Retina (tissue), 1 donor: ENCODE measurements around the gene SF3B3.
"Not testable (repeated sequence)": the region's sequence is repeated elsewhere in the genome, so short reads cannot be mapped to it uniquely, and the experiment has no call there.

Experiments used
- DNase-seq: peaks from one replicate; pipeline ENCODE4 v3.0.0-alpha.2; 2016

The SF3B3 gene

DNA sequence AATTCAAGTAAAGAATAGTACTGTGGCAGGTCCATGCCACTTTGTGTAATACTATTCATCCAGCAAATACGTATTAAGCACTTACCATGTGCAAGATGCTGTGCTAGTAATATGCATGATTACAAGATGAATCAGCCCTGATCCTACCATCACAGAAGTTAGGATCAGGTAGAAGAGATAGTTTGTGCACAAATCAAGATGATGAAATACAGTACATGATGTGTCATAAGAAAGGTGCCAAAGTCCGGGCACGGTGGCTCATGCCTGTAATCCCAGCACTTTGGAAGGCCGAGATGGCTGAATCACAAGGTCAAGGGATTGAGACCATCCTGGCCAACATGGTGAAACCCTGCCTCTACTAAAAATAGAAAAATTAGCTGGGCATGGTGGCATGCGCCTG is 11.2 kb upstream of the SF3B3 start:
- DNase-seq, result no peak

DNA sequence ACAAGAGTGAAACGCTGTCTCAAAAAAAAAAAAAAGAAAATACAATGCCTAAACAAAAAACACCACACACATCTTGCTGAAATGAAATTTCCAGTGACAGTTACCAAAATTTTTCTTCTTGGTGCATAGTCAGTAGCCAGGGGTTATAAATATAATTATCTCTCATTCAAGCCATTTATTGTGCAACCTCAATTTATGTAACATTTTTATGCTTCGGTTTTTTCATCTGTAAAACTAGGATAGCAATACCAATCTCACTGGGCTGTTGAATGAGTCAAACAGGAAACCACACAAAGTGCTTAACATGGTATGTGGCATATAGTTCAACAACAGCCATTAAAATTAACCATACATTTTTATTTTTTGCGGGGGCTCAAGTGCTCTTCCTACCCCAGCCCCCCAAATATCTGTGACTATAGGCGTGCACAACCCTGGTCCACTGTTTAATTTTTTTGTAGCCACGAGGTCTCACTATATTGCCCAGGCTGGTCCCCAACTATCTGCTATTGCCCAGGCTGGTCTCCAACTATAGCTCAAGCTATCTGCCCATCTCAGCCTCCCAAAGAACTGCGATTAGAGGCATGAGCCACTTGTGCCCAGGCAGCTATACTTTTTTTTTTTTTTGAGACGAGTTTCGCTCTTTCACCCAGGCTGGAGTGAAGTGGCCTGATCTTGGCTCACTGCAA is 2.9 kb upstream of the SF3B3 start:
- no peak for DNase-seq

DNA sequence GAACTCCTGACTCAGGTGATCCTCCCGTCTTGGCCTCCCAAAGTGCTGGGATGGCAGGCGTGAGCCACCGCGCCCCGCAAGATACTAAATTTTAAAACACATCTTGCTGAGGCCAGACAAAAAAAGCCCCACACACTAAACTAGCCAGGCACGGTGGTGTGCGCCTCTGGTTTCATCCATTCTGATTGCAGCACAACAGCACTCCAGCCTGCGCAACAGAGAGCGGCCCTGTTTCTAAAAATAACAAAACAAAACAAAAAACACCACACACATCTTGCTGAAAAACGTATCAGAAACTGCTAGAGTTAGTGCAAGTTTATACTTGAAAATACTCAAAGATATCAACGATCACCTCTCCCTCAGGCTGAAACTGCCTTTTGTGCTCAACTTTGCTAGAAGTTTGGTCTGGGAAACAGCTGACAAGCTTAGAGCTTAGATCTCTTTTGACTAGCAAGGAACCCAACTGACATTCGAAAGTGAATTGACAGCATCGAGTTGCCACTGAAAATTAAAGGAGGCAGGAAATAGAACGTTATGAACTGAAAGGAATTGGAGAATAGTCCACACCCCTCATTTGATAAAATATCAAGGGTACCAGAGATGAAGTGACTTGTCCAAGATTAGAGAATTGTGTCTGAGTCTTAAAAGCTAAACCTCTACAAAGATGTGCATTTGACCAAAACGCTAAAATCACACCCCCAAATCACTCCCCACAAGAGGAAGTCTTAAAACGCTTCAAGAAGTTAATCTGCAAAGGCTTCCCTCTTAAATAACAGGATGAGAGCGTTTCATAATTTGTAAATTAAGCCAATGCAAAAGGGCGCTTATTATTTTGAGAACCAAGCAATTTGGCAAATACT is 1.2 kb upstream of the SF3B3 start:
- DNase-seq, result no peak

DNA sequence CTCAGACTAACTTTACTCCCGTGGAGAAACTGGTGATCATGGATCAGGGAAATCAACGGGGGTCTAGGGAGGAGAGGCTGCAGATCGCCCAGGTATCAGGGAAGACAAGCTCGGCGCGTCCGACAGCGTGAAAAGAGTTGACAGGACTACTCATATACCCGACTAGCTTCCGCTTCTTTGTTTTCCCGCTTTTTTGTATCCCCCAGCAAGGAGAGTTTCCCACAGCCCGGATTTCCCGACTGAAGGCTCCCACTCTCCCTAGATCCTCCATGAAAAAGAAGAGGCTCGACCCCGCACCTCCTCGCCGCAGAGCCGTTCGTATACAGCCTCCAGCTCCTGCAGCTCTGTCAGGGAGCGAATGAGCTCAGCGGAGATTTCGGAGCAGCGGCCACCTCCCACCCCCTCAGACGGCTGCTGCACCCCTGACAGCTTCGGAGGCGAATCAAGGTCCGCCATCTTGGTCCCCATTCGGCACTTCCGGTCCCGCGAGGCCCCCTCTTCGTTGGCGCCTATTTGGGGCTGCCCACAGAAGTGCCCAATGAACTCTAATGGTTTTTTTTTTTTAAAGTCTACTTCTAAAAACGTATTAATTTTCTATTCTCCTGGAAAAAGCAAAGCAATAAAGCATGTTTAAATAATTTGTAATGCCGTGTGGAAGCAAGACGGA is 407 bp upstream of the SF3B3 start, which contains the start of gene COG4:
Gene COG4, minus strand, starts transcription at position 479 of the 667 bp plus-strand sequence. Its CDS starts 11 bp downstream, at position 468.
- DNase-seq, result peak; percentile 98

DNA sequence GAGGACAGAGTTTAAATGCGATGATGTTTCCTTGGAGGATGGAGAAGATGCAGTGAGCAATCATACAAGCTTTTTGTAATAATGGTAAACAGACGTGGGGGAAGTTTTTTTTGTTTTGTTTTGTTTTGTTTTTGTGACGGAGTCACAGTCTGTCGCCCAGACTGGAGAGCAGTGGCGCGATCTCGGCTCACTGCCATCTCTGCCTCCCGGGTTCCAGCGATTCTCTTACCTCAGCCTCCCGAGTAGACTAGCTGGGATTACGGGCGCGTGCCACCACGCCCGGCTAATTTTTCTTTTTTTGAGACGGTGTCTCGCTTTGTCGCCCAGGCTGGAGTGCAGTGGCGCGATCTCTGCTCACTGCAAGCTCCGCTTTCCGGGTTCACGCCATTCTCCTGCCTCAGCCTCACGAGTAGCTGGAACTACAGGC is 796 bp downstream of the SF3B3 start:
- not testable (repeated sequence) for DNase-seq

DNA sequence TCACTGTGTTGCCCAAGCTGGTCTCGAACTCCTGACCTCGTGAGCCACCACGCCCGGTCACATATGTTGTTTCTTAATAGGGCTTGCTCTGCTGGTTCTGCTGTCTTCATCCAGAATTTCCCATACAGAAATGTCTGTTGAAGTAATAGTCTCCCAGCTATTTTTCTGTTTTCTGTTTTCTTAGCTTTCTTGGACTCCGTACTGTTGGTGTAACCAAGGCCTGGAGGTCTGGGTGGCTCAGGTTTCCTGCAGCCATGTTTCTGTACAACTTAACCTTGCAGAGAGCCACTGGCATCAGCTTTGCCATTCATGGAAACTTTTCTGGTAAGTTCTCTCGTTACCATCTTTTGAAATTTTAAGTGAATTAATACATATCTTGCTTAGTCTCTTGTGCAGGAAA is 2.8 kb downstream of the SF3B3 start:
- no peak for DNase-seq

DNA sequence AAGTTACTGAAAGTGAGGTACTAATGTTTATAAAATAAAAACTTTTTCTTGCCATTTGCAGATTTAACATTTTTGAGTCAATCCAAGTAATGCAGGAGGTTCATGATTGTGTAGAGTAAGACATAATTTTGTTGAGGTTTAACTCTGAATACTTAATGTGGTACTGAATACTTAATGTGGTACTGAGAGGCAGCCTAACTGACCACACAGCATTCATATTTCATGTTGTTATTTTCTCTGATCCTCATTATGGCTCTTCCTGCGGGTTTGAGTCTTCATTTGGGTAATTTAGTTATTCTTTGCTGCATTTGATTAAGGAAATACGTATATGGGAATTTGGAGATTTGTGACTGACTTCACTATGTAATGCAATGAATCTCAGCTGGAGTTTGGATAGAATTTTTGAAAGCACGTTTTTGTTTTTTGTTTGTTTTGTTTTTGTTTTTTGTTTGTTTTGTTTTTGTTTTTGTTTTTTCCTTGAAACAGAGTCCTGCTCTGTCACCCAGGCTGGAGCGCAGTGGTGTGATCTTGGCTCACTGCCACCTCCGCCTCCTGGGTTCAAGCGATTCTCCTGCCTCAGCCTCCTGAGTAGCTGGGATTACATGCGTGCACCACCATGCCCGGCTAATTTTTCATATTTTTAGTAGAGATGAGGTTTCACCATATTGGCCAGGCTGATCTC is 3.8 kb downstream of the SF3B3 start:
- no peak for DNase-seq

DNA sequence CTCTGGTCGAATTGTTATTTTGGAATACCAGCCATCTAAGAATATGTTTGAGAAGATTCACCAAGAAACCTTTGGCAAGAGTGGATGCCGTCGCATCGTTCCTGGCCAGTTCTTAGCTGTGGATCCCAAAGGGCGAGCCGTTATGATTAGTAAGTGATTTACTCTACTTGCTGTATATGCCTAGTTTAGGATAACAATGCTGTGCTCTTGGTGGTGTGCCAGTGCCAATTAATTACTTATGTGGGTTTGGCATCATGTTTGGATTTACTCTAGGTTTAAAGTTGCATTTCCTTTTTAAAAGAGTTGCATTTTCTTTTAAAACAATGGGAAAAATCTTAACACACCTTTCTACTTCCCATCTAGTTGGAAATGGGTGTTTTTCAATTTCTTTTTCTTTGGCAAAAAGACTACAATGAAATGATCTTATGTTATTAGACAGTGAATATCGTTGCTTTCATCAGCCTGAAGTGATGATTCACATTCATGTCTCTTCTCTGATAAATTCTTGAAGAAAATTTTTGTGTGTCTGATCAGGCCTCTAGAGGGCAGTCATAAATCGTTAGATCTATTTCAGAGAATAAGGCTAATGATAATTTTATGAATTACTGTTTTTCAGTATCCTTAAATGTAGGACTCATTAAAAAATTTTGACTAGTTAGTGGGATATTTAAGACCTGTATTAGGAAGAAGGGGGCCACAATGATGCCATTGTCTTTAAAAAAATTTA is 5.6 kb downstream of the SF3B3 start:
- DNase-seq, result no peak

DNA sequence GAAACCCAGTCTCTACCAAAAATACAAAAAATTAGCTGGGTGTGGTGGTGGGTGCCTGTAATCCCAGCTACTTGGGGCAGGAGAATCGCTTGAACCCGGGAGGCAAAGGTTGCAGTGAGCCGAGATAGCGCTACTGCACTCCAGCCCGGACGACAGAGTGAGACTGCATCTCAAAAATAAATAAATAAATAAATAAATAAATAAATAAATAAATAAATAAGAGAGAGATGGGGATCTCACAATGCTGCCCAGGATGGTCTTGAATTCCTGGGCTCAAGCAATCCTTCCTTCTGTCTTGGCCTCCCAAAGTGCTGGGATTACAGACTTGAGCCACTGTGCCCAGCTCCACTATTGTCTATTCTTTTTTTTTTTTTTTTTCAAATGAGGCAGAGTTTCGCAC is 6.3 kb downstream of the SF3B3 start:
- not testable (repeated sequence) for DNase-seq

DNA sequence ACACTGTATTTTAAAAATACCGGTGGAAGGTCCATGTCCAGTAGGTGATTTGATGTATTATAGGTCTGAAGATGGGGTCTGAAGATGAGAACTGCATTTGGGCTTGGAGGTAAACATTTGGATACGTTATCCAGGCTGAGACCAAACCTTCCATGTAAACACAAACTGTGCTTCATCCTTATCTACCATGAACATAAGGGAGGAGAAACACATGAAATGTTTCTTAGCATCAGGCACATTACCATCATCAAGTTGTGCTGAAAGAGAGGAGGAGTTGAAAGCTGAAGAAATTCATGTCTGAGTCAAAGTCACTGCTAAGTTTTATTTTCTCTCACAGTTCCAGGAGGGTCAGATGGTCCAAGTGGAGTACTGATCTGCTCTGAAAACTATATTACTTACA is 11.4 kb downstream of the SF3B3 start:
- no peak for DNase-seq

DNA sequence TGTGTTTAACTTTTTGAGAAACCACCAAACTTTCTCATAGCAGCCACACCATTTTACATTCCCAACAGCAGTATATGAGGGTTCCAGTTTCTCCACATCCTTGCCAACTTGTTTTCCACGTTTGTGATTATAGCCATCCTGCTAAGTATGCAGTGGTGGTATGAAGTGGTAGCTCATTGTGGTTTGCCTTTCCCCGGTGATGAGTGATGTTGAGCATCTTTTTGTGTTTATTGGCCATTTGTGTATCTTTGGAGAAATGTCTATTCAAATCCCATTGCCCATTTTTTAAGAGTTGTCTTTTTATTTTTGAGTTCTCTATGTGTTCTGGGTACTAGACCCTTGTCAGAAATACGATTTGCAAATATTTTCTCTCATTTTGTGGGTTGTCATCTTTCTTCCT is 17.4 kb downstream of the SF3B3 start:
- DNase-seq, result no peak

DNA sequence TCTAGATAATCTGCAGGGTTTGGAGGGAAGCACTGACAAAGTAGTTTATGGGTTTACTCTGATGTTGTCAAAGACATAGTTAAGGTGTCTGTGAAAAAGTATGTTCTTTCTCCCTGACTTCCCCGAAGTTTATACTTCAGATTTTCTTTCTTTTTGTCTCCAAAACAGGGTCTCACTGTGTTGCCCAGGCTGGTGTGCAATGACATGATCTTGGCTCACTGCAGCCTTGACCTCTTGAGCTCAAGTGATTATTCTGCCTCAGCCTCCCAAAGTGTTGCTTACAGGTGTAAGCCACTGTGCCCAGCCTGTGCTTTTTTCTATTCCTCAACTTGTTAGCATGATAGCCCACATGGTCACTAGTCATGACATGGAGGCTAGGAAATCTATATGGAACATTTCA is 20.9 kb downstream of the SF3B3 start:
- no peak for DNase-seq

DNA sequence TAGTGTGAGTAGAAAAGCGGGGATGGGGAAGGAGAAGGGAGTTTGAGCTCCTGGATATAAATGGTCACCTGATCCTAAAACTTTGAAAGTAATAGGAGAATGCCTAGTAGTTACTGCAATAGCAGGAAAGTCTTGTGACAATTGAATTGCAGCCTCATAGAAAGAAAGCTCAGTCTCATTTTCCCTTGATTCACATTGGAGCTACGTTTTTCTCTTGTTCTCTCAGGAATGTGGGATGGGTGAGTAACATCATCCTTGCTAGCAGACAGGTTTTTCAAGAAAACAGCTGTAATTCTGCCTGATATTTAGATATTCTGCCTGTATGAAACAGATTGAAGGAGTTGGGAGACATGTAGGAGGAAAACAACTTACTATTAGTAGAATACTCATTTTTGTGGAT is 25.3 kb downstream of the SF3B3 start:
- DNase-seq, result no peak

DNA sequence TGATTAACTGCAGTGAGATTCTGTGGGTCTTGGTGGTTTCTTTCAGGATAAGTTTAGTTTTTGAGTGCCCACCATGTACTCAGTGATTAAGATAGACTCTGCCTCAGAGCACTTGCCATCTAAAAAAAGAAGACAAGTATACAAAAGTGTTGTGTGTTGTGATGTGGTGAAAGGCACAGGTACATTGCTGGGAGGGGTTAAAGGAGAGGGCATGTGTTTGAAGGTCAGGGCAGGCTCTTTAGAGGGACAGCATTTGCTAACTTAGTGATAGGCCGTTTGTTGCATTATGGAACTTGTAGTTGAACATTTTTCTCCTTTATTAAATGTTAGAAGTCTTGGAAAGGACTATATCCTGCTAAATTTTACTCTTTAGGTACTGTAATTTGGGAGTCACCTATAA is 26.5 kb downstream of the SF3B3 start:
- DNase-seq, result no peak

DNA sequence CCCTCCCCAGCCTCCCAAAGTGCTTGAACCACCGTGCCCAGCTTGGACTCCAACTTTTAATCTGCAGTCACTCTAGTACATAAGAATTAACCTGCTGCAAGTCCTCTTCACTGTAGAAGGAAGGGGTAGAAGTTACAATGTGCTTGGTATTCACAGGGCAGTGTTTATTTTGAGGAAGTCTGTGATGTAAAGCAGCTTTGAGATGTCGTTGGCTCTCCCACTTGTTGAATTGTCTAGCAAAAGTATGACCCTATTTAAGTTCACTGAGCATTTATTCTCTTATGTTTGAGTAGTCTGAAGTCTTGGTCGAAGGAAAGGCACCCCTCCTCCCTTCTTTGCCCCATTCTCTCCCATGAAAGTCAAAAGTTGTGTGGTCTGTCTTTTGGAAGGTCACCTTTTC is 28.2 kb downstream of the SF3B3 start:
- no peak for DNase-seq

DNA sequence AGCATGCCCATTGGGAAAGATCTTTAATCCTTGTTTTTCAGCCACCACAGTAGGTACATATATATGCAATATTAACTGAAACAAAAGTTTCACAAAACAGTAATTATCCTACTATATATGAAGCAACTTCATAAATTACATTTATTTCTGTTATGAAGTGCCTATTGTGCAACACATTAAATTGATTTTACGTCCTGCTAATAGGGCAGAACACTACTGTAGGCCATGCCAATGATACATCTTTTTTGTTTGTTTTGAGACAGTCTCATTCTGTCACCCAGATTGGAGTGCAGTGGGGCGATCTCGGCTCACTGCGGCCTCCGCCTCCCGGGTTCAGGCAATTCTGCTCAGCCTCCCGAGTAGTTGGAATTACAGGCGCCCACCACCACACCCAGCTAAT is 29.1 kb downstream of the SF3B3 start:
- DNase-seq, result no peak

DNA sequence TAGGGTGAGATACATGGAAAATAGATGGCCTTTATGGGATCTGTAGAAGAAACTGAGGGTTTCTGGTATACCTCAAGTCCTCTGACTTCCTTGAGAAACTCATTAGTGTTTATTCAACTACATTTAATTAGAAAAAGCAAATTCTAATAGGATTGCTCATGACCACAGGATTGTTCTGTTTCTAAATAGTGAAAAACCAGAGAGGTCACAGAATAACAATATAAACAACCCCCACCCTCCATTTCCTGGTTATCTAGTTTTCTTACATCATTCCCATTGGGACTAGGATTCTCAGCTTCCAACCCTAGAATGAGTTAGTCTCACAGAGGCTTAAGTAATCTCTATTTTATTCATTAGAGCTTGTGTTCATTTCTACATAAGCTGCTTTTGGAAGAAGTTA is 30.0 kb downstream of the SF3B3 start:
- DNase-seq, result no peak

DNA sequence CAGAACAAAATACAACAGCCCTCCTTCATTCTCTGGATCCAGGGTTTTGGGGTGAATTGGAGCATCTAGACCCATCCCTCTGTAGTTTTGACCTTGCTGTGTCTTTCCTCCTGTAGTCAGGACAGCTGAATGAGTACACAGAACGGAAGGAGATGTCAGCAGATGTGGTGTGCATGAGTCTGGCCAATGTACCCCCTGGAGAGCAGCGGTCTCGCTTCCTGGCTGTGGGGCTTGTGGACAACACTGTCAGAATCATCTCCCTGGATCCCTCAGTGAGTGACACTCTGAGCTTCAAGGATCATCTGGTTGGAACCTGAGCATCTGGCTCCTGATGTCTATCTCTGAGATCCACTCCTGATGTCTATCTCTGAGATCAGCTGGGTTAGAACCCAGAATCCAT is 32.4 kb downstream of the SF3B3 start:
- DNase-seq, result no peak

DNA sequence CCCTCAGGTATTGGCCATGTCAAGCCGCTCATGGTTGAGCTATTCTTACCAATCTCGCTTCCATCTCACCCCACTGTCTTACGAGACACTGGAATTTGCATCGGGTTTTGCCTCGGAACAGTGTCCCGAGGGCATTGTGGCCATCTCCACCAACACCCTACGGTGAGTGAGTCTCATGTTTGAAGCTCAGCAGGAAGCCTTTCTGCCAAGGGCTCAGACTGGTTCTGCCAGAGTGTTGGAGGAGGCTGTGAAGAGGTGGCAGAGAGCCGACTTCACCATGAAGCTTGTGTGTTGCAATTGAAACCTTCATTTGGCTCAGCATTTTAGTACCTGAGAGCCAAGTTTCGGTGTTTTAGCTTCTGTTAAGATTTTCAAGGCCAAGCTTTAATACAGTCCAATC is 38.0 kb downstream of the SF3B3 start:
- no peak for DNase-seq

DNA sequence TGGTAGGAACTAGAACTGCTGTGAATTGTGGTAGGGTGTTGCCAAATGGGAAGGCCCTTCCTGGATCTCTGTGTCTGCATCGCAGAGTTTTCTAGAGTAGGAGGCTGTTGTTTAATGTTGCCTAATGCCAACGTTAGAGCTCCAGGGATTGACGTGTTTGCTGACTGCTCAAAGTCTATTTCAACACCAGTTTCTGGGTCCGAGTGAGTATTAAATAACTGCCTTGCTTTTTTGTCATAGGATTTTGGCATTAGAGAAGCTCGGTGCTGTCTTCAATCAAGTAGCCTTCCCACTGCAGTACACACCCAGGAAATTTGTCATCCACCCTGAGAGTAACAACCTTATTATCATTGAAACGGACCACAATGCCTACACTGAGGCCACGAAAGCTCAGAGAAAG is 40.0 kb downstream of the SF3B3 start:
- DNase-seq, result no peak

DNA sequence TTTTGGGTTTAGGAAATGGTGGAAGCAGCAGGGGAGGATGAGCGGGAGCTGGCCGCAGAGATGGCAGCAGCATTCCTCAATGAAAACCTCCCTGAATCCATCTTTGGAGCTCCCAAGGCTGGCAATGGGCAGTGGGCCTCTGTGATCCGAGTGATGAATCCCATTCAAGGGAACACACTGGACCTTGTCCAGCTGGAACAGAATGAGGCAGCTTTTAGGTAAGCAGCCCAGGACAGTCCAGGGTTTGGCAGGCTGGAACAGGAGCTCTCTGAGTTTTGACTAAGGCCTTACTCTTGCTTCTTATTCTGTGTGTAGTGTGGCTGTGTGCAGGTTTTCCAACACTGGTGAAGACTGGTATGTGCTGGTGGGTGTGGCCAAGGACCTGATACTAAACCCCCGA is 41.4 kb downstream of the SF3B3 start:
- no peak for DNase-seq

DNA sequence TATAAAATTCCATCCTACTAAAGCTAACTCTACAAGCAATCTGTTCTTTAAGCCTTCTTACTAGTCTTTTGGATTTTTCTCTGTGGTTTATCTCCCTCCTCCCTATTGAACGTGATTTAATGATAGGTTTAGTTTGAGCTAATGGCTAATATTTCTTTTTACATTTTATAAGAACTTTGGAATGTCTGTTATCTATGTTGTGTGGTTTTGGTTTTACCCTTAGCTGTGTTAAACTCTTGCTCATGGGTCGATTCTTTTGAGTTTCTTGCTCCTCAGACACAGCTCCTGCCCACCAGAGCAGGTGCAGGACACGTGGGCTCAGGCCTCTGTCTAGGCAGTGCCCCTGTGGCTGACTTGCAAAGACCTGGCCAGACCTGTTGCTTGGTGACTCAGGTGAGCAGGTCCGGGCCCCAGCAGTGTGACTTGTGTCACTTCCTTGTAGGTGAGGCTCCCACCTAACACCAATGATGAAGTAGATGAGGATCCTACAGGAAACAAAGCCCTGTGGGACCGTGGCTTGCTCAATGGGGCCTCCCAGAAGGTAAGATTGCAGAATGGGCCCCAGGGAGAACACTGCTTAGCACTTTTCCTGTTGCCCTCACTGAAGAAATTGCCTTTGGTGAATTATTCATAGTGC is 45.1 kb downstream of the SF3B3 start:
- no peak for DNase-seq
